Measurements from ENCODE around the gene TMEM178B.
"Not testable (repeated sequence)": the region's sequence is repeated elsewhere in the genome, so short reads cannot be mapped to it uniquely, and the experiment has no call there.

TMEM178B gene

GRCh38 chr7:141160246-141160860, 86.5 kb downstream of the TMEM178B start:
- no peak overlapping the region for H3K4me3 ChIP-seq (ENCODE audit: control insufficient read depth, low read depth, low read length)
- DNase-seq (ENCODE audit: low read depth), result no peak
- no peak for TF ChIP-seq CTCF (conservative IDR thresholded peaks at IDR 0.05; ENCODE audit: control insufficient read depth, insufficient read depth, low read depth, low read length)

- H3K4me3 ChIP-seq (ENCODE audit: control insufficient read depth, low read depth, low read length), result no peak overlapping the region
- no peak for TF ChIP-seq CTCF (conservative IDR thresholded peaks at IDR 0.05; ENCODE audit: control insufficient read depth, insufficient read depth, low read depth, low read length)
- no peak for DNase-seq (ENCODE audit: low read depth)
These were observed 88.0 kb downstream of the TMEM178B start for GRCh38 chr7:141161550-141162535.

GRCh38 chr7:141165521-141165920, 91.7 kb downstream of the TMEM178B start:
- TF ChIP-seq CTCF (conservative IDR thresholded peaks at IDR 0.05; ENCODE audit: control insufficient read depth, insufficient read depth, low read depth, low read length), result no peak
- DNase-seq (ENCODE audit: low read depth), result no peak

GRCh38 chr7:141166926-141167325, 93.1 kb downstream of the TMEM178B start:
- DNase-seq (ENCODE audit: low read depth), result no peak
- H3K4me3 ChIP-seq (ENCODE audit: control insufficient read depth, low read depth, low read length), result no peak overlapping the region
- no peak for TF ChIP-seq CTCF (conservative IDR thresholded peaks at IDR 0.05; ENCODE audit: control insufficient read depth, insufficient read depth, low read depth, low read length)

More at GRCh38 chr7:141165521-141165920, 91.7 kb downstream of the TMEM178B start:
- H3K4me3 ChIP-seq (ENCODE audit: control insufficient read depth, low read depth, low read length), result no peak overlapping the region

- TF ChIP-seq CTCF (conservative IDR thresholded peaks at IDR 0.05; ENCODE audit: control insufficient read depth, insufficient read depth, low read depth, low read length), result no peak
- DNase-seq (ENCODE audit: low read depth), result no peak
- H3K4me3 ChIP-seq (ENCODE audit: control insufficient read depth, low read depth, low read length), result no peak overlapping the region
These were observed 93.6 kb downstream of the TMEM178B start for GRCh38 chr7:141167381-141167964.

GRCh38 chr7:141169157-141169556, 95.3 kb downstream of the TMEM178B start:
- not testable (repeated sequence) for H3K4me3 ChIP-seq (ENCODE audit: control insufficient read depth, low read depth, low read length); DNase-seq (ENCODE audit: low read depth)

GRCh38 chr7:141175728-141176127, 101.9 kb downstream of the TMEM178B start:
- DNase-seq (ENCODE audit: low read depth); H3K4me3 ChIP-seq (ENCODE audit: control insufficient read depth, low read depth, low read length): not testable (repeated sequence)

GRCh38 chr7:141177120-141177519, 103.3 kb downstream of the TMEM178B start:
- DNase-seq (ENCODE audit: low read depth); H3K4me3 ChIP-seq (ENCODE audit: control insufficient read depth, low read depth, low read length): not testable (repeated sequence)
